ENCODE results near the gene NDFIP1. TPM values are rescaled to one million over a fixed set of nuclear protein-coding genes. Genes with fewer than 3 reads are reported as not detected.

Gene NDFIP1
- total RNA-seq, 1 experiment from 2014 or later, result 58.0 TPM

DNA sequence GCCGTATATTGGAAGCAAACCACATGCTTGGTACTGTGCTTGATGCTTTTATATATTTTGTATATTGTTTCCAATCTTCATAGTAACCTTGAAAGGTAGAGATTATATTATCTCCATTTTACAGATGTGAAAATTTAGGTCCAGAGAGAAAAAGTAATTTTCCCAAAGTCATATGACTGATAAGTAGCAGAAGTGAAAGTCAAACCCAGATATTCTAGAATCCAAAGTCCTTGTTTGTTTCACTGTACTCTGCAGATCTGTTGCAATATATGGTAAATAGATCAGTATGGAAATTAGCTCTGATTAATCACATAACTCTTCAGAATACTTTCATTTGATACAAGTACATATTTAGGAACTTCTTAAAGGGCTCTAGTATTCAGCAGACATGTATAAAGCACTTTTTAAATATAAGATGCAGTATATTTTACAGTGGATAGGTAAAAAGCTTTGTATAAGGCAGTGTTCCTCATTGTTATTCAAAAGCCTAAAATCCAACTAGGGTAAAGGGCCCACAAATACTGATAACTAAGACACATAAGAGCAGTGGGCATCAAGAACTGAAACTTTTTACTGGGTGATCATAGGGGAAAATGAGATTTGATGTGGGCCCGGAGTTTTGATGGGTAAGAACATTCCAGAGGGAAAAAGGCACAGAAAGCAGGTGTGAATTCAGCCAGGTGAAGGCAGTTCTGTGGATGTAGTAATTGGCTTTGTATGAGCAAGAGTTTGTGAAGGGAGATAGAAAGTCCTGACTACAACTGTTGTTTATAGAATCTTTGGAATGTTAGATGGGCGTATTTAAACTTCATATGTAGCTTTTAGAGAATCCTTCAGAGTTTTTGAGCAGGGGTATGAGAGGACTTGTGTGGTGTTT, 25.0 kb downstream of the NDFIP1 start:
- H3K4me1 Mint-ChIP-seq (ENCODE audit: low read depth, unreplicated experiment), result peaks cover 8% of the 10 kb centered on the region
- DNase-seq, result no peak
- no peak overlapping the region for H3K27ac Mint-ChIP-seq (ENCODE audit: unreplicated experiment)
- CTCF ChIA-PET, result no interaction called here
- no peak overlapping the region for H3K4me3 Mint-ChIP-seq (ENCODE audit: low read depth, unreplicated experiment)
- BruUV-seq (replicated peaks), result no TSS peak
- no peaks in the 10 kb centered on the region for H3K27me3 Mint-ChIP-seq (ENCODE audit: unreplicated experiment)
- TF ChIP-seq, protein P1, sequence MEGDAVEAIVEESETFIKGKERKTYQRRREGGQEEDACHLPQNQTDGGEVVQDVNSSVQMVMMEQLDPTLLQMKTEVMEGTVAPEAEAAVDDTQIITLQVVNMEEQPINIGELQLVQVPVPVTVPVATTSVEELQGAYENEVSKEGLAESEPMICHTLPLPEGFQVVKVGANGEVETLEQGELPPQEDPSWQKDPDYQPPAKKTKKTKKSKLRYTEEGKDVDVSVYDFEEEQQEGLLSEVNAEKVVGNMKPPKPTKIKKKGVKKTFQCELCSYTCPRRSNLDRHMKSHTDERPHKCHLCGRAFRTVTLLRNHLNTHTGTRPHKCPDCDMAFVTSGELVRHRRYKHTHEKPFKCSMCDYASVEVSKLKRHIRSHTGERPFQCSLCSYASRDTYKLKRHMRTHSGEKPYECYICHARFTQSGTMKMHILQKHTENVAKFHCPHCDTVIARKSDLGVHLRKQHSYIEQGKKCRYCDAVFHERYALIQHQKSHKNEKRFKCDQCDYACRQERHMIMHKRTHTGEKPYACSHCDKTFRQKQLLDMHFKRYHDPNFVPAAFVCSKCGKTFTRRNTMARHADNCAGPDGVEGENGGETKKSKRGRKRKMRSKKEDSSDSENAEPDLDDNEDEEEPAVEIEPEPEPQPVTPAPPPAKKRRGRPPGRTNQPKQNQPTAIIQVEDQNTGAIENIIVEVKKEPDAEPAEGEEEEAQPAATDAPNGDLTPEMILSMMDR (IDR thresholded peaks at IDR 0.05; ENCODE audit: unreplicated experiment), result no peak
- H3K36me3 Mint-ChIP-seq (ENCODE audit: insufficient read depth, unreplicated experiment), result peaks cover 8% of the 10 kb centered on the region
- intact Hi-C loops (cut with micrococcal nuclease; ENCODE audit: unreplicated experiment), result no loop called here
- no peaks in the 10 kb centered on the region for H3K9me3 Mint-ChIP-seq (ENCODE audit: low read depth, unreplicated experiment)

DNA sequence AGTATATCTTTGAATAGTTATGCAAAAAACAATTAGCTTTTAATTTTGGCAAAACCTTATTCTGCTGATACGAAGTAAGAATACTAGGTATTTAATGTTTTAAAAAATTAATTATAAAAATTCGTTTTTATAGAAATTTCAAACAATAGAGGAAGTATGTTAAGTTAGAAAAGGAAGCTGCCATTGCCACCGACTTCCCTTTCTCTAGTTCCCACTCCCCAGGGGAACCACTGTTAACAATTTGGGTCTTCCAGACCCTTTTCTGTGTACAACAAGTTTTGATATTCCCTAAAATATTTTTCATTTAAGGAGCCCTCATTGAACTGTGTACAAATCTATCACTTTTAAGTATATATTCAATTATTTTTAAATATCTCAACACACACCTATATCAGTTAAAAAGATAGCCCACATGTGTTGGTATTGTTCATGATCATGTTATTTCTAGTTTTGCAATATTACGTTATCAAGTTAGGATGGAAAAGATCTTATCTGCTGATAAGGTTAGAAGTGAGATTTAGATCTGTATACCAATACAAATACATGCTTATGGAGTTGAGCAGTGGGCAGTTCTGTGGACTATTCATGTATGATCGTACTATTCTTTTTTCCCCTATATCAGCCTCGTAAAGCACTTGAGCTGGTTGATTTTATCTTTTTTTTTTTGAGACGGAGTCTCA, 25.9 kb downstream of the NDFIP1 start:
- CTCF ChIA-PET, result no interaction called here
- Mint-ChIP-seq H3K4me3 (ENCODE audit: low read depth, unreplicated experiment) (no peak overlapping the region), H3K36me3 (ENCODE audit: insufficient read depth, unreplicated experiment) (peaks cover 8% of the 10 kb centered on the region), H3K27ac (ENCODE audit: unreplicated experiment) (no peak overlapping the region), H3K9me3 (ENCODE audit: low read depth, unreplicated experiment) (no peaks in the 10 kb centered on the region), H3K27me3 (ENCODE audit: unreplicated experiment) (no peaks in the 10 kb centered on the region), H3K4me1 (ENCODE audit: low read depth, unreplicated experiment) (no peaks in the 10 kb centered on the region)
- TF ChIP-seq, protein P1 (IDR thresholded peaks at IDR 0.05; ENCODE audit: unreplicated experiment), result no peak
- BruUV-seq (replicated peaks), result no TSS peak
- intact Hi-C loops (cut with micrococcal nuclease; ENCODE audit: unreplicated experiment), result no loop called here
- no peak for DNase-seq

DNA sequence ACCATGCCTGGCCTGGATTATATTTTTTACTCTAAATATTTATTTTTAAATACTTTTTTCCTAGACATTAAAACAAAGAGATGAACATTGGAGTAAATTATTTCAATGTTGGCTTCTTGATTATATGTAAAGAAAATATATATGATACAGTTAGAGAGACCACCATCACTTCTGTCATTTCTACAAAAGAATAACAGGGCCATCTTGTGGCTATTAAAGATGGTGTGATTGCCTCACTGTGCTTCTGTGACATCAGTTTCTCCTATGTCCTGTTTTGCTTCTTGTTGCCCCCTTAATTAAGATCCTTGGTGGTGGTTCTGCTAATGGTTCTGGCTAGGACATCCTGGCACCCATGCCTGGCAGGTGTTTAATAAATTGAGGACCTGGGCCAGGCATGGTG, 32.9 kb downstream of the NDFIP1 start:
- Mint-ChIP-seq H3K9me3 (ENCODE audit: low read depth, unreplicated experiment) (no peaks in the 10 kb centered on the region), H3K4me1 (ENCODE audit: low read depth, unreplicated experiment) (no peaks in the 10 kb centered on the region), H3K36me3 (ENCODE audit: insufficient read depth, unreplicated experiment) (no peaks in the 10 kb centered on the region), H3K27ac (ENCODE audit: unreplicated experiment) (no peak overlapping the region), H3K27me3 (ENCODE audit: unreplicated experiment) (no peaks in the 10 kb centered on the region), H3K4me3 (ENCODE audit: low read depth, unreplicated experiment) (no peak overlapping the region)
- DNase-seq, result no peak
- no TSS peak for BruUV-seq (replicated peaks)
- intact Hi-C loops (cut with micrococcal nuclease; ENCODE audit: unreplicated experiment), result loop anchor here (5.0 kb wide), 1 partner anchor 449 kb away; no protein-coding TSS in a partner anchor
- CTCF ChIA-PET, result no interaction called here
- TF ChIP-seq, protein P1 (IDR thresholded peaks at IDR 0.05; ENCODE audit: unreplicated experiment), result no peak

DNA sequence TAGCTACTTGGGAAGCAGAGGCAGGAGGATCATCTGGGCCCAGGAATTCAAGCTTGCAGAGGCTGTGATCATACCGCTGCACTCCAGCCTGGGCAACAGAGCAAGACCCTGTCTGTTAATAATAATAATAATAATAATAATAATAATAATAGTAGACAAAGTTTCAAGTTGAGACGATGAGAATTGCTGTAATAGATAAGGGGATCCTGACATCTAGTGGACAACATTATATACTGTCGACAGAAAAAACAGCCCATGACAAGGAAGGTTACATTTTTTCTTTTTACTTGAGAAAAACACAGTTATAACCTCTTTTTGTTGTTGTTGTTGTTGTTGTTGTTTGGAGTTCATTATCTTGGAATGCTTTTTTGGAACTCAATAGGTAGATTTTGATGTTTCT, 35.3 kb downstream of the NDFIP1 start:
- CTCF ChIA-PET, result interaction anchor here (1.0 to 1.7 kb wide), 11 partner anchors 33 to 175 kb away, joined by 3 to 13 read pairs (median 3); partner anchors contain the start of genes GNPDA1 and RNF14
- DNase-seq, result no peak
- TF ChIP-seq, protein P1 (IDR thresholded peaks at IDR 0.05; ENCODE audit: unreplicated experiment), result peak; percentile 49
- no peak overlapping the region for H3K4me3 Mint-ChIP-seq (ENCODE audit: low read depth, unreplicated experiment)
- intact Hi-C loops (cut with micrococcal nuclease; ENCODE audit: unreplicated experiment), result loop anchor here (1.0 to 5.0 kb wide), 4 partner anchors 129 to 479 kb away; no protein-coding TSS in a partner anchor
- no peaks in the 10 kb centered on the region for H3K9me3 Mint-ChIP-seq (ENCODE audit: low read depth, unreplicated experiment)
- no peaks in the 10 kb centered on the region for H3K4me1 Mint-ChIP-seq (ENCODE audit: low read depth, unreplicated experiment)
- no peaks in the 10 kb centered on the region for H3K27me3 Mint-ChIP-seq (ENCODE audit: unreplicated experiment)
- H3K36me3 Mint-ChIP-seq (ENCODE audit: insufficient read depth, unreplicated experiment), result peaks cover 10% of the 10 kb centered on the region
- BruUV-seq (replicated peaks), result no TSS peak
- H3K27ac Mint-ChIP-seq (ENCODE audit: unreplicated experiment), result no peak overlapping the region
